ENCODE data around the gene PREX1. TPM values are rescaled to one million over a fixed set of nuclear protein-coding genes. Genes with fewer than 3 reads are reported as not detected.
"Not testable (repeated sequence)": the region's sequence is repeated elsewhere in the genome, so short reads cannot be mapped to it uniquely, and the experiment has no call there.

The PREX1 gene
- total RNA-seq, 1 experiment from 2014 or later = 3.3 TPM

GRCh38 chr20:48776306-48776705 lies 51.5 kb downstream of the PREX1 start:
- H3K4me1 ChIP-seq (replicated peaks; ENCODE audit: insufficient read depth) = no peaks in the 10 kb centered on the region
- TF ChIP-seq CTCF (conservative IDR thresholded peaks at IDR 0.05) = no peak
- intact Hi-C loops (cut with micrococcal nuclease; ENCODE audit: unreplicated experiment) = no loop called here
- H3K9me3 ChIP-seq (ENCODE audit: insufficient read depth, low read depth) = 0 out of 2 replicates have a peak, but pooled peaks cover 5% of the 10 kb centered on the region
- POLR2A ChIA-PET (ENCODE audit: unreplicated experiment) = no interaction called here
- no peaks in the 10 kb centered on the region for H3K79me2 ChIP-seq (ENCODE audit: low read depth)
- CTCF ChIA-PET = no interaction called here
- H3K4me2 ChIP-seq = no peak overlapping the region
- peaks cover 16% of the 10 kb centered on the region; the same call in 1 of the 2 replicates for H3K27me3 ChIP-seq (ENCODE audit: insufficient read depth, low read depth)
- H3F3A ChIP-seq (ENCODE audit: insufficient read depth, low read depth) = no peaks in the 10 kb centered on the region; the same call in 1 of the 2 replicates
- no peaks in the 10 kb centered on the region for H3K9me2 ChIP-seq (ENCODE audit: insufficient read depth)
- BruUV-seq (replicated peaks) = no TSS peak
- H2AFZ ChIP-seq = no peak overlapping the region
- H4K20me1 ChIP-seq (ENCODE audit: insufficient read depth) = no peaks in the 10 kb centered on the region
- DNase-seq = no peak
- H3K36me3 ChIP-seq (ENCODE audit: low read depth) = no peaks in the 10 kb centered on the region
- H3K4me3 ChIP-seq = no peak overlapping the region
- no peak overlapping the region for H3K27ac ChIP-seq

- H4K20me1 ChIP-seq (ENCODE audit: insufficient read depth); H3K9me2 ChIP-seq (ENCODE audit: insufficient read depth); intact Hi-C loops (cut with micrococcal nuclease; ENCODE audit: unreplicated experiment); H3K36me3 ChIP-seq (ENCODE audit: low read depth); BruUV-seq (replicated peaks); H2AFZ ChIP-seq; H3K4me1 ChIP-seq (replicated peaks; ENCODE audit: insufficient read depth); H3K27ac ChIP-seq; H3F3A ChIP-seq (ENCODE audit: insufficient read depth, low read depth); POLR2A ChIA-PET (ENCODE audit: unreplicated experiment); H3K79me2 ChIP-seq (ENCODE audit: low read depth); H3K4me3 ChIP-seq; H3K9me3 ChIP-seq (ENCODE audit: insufficient read depth, low read depth); DNase-seq; H3K4me2 ChIP-seq; CTCF ChIA-PET: not testable (repeated sequence)
- peaks cover 16% of the 10 kb centered on the region; the same call in 1 of the 2 replicates for H3K27me3 ChIP-seq (ENCODE audit: insufficient read depth, low read depth)
Observed at GRCh38 chr20:48775545-48775944, 52.3 kb downstream of the PREX1 start.

- Histone ChIP-seq H3K4me2 (no peak overlapping the region), H3K79me2 (ENCODE audit: low read depth) (no peaks in the 10 kb centered on the region), H4K20me1 (ENCODE audit: insufficient read depth) (no peaks in the 10 kb centered on the region), H3K9me2 (ENCODE audit: insufficient read depth) (no peaks in the 10 kb centered on the region), H3F3A (ENCODE audit: insufficient read depth, low read depth) (peaks cover 6% of the 10 kb centered on the region; the same call in 1 of the 2 replicates), H3K27me3 (ENCODE audit: insufficient read depth, low read depth) (peaks cover 16% of the 10 kb centered on the region; the same call in 1 of the 2 replicates), H3K36me3 (ENCODE audit: low read depth) (no peaks in the 10 kb centered on the region), H3K4me3 (no peak overlapping the region), H3K9me3 (ENCODE audit: insufficient read depth, low read depth) (0 out of 2 replicates have a peak, but pooled peaks cover 4% of the 10 kb centered on the region), H3K27ac (no peak overlapping the region), H3K4me1 (replicated peaks; ENCODE audit: insufficient read depth) (no peaks in the 10 kb centered on the region), H2AFZ (no peak overlapping the region)
- DNase-seq = no peak
- intact Hi-C loops (cut with micrococcal nuclease; ENCODE audit: unreplicated experiment) = no loop called here
- ChIA-PET POLR2A (ENCODE audit: unreplicated experiment) (no interaction called here), CTCF (interaction anchor here (0.6 kb wide), 1 partner anchor 130 kb away, joined by 14 read pairs; no protein-coding TSS in a partner anchor)
- BruUV-seq (replicated peaks) = no TSS peak
- no peak for TF ChIP-seq EZH2 (IDR thresholded peaks at IDR 0.05; ENCODE audit: low read depth)
- TF ChIP-seq CTCF (conservative IDR thresholded peaks at IDR 0.05) = no peak
Observed at GRCh38 chr20:48774696-48775095, 53.1 kb downstream of the PREX1 start.

- POLR2A ChIA-PET (ENCODE audit: unreplicated experiment) = no interaction called here
- Histone ChIP-seq H3K36me3 (ENCODE audit: low read depth) (no peaks in the 10 kb centered on the region), H3K4me1 (replicated peaks; ENCODE audit: insufficient read depth) (no peaks in the 10 kb centered on the region), H3K4me3 (no peak overlapping the region), H3F3A (ENCODE audit: insufficient read depth, low read depth) (peaks cover 7% of the 10 kb centered on the region; the same call in 1 of the 2 replicates), H2AFZ (no peak overlapping the region), H3K79me2 (ENCODE audit: low read depth) (no peaks in the 10 kb centered on the region), H3K27ac (no peak overlapping the region), H3K9me2 (ENCODE audit: insufficient read depth) (no peaks in the 10 kb centered on the region), H3K27me3 (ENCODE audit: insufficient read depth, low read depth) (peaks cover 8% of the 10 kb centered on the region; the same call in 1 of the 2 replicates), H4K20me1 (ENCODE audit: insufficient read depth) (no peaks in the 10 kb centered on the region), H3K4me2 (no peak overlapping the region), H3K9me3 (ENCODE audit: insufficient read depth, low read depth) (no peaks in the 10 kb centered on the region)
- TF ChIP-seq CTCF (conservative IDR thresholded peaks at IDR 0.05) (no peak), EZH2 (IDR thresholded peaks at IDR 0.05; ENCODE audit: low read depth) (no peak)
- DNase-seq = no peak
- BruUV-seq (replicated peaks) = no TSS peak
- intact Hi-C loops (cut with micrococcal nuclease; ENCODE audit: unreplicated experiment) = no loop called here
- CTCF ChIA-PET = interaction anchor here (0.6 kb wide), 1 partner anchor 131 kb away, joined by 14 read pairs; no protein-coding TSS in a partner anchor
Observed at GRCh38 chr20:48773837-48774418, 53.9 kb downstream of the PREX1 start.

Measured in PC-9 (cell line).